ENCODE measurements around the gene TEX2.

Gene TEX2

GRCh38 chr17:64269687-64270649 lies 6.9 kb upstream of the TEX2 start:
- no peak for DNase-seq (ENCODE audit: extremely low read depth in 1 of 2, low read depth in 1 of 2)

DNA sequence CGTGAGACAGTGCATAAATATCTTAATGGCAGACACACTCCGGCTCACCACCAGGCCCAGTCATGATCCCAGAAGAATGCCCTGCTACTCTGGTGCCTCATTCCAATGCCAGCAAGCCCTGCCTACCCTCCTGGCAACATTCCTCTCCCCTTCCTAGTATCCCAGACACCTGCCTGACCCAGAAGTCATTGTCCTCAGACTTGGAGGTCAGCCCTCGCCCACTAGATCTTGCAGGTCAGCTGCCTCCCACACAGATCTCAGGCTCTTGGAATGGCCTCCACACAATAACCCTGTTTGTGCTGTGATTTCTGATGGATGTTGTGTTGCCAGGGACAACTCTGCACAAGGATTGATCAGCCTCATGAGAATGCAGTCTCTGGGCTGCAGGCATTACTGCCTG lies 1.8 kb upstream of the TEX2 start:
- no peak for DNase-seq (ENCODE audit: extremely low read depth in 1 of 2, low read depth in 1 of 2)

DNA sequence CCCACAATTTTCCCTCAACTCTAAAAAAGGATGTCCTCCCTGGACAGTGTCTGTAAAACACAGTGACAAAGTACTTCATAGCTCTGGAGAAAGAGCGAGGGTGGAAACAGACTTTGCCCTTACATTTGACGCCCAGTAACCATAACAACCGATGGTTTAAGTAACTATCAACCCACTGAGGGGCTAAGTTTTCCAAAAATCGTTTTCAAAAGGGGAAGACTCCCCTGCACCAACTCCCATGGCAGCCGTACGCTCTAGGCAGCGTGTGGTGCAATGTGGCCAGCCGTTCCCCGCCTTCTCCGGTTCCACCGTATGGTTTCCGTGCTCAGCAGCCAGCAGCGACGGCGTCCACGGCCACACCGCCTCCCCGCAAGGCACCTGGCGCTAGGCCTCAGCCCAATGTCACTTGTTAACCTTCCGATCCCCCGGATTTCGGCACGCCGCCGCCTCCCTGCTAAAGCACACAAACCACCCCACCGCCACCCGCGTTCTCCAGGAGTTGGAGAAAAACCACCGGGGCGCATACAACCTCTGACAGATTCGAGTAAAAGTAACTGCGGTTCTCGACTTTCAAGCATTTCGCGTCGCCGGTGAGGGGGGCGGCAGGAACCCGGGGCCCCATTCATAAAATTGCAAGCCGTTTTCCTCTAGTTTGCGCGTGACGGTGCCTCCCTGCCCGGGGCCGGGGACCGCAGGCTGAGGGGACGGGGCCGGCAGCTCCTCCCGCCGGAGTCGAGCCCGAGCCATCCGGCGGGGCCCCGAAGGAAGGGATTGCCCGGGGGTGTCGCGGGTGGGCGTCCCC lies 661 bp downstream of the TEX2 start:
- peak; percentile 13 to 37 for DNase-seq (ENCODE audit: extremely low read depth in 1 of 2, low read depth in 1 of 2)

DNA sequence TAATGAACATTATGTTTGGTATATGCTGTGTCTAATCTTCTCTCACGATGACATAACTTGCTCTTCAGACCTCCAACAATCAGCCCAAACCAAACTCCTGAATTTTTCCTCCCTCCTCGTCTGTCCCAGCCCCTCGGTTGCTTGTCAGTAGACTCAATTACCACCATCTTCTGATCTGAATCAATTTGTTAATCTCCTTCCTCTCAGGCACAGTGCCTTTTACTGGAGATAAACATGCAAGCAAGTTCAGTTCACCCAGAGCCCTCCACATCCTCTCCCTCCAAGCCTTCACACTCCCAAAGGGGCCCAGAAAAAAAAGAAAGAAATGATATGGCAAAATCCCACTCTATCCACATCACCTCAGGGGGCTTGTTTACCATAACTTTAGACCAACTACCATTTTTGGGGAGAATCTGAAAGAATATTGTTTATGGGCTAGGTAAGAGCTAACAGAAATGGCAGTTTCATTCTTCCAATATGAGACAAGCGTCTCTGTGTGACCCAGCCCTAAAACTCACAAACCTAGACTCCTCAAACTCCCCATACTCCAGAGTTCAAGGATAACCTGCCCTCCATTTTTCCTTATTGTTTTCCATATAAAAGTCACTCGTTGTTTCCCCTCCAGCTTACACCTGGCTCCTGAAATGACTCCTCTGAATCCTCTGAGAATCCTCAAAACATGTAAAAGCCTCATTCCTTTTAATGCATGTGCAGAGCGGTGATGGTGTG lies 1.5 kb downstream of the TEX2 start:
- DNase-seq (ENCODE audit: extremely low read depth in 1 of 2, low read depth in 1 of 2) = no peak

DNA sequence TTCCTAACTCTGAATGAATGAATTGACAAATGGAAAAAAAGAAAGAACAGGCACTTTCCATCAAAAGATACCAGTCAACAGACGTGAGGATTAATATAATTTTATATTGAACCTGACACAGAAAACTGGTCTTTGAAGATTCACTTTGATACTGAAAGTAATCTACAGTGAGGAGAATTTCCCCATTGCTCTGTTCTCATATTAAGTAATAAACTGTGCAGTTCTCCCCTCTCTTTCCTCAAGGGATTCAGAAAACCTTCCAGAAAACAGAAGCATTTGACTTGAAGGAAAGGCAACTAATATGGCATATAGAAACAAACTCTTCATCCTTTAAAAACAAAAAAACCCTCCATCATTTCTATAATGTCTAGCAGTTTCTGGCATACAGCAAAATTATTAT lies 2.2 kb downstream of the TEX2 start:
- no peak for DNase-seq (ENCODE audit: extremely low read depth in 1 of 2, low read depth in 1 of 2)

- DNase-seq (ENCODE audit: extremely low read depth in 1 of 2, low read depth in 1 of 2) = no peak
Observed at GRCh38 chr17:64259922-64260321, 3.1 kb downstream of the TEX2 start.

- no peak for DNase-seq (ENCODE audit: extremely low read depth in 1 of 2, low read depth in 1 of 2)
Observed at GRCh38 chr17:64259426-64259825, 3.6 kb downstream of the TEX2 start.

- DNase-seq (ENCODE audit: extremely low read depth in 1 of 2, low read depth in 1 of 2) = no peak
Observed at GRCh38 chr17:64256913-64257807, 5.9 kb downstream of the TEX2 start.

DNA sequence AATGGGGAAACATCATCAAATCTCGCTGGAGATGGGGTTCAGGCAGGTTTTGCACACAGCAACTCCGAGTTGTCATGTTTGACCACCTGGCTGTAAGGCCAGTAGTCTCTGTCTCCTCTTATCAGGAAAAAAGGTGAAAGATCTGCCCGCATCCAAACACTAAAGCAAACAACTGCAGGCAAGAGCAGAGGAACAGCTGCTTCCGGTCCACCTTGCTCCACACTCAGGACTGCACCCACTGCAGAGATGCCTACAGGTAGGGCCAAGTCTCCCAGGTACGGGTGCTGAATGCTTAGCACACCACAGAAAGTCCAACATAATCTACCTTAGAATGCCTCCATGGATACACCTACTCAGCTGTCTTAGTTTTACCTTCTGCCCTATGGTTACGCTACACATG lies 7.3 kb downstream of the TEX2 start:
- DNase-seq (ENCODE audit: extremely low read depth in 1 of 2, low read depth in 1 of 2) = no peak

GRCh38 chr17:64254755-64255154 lies 8.3 kb downstream of the TEX2 start:
- no peak for DNase-seq (ENCODE audit: extremely low read depth in 1 of 2, low read depth in 1 of 2)

- DNase-seq (ENCODE audit: extremely low read depth in 1 of 2, low read depth in 1 of 2) = no peak
Observed at GRCh38 chr17:64253470-64253869, 9.6 kb downstream of the TEX2 start.

- DNase-seq (ENCODE audit: extremely low read depth in 1 of 2, low read depth in 1 of 2) = no peak
Observed at GRCh38 chr17:64252831-64253230, 10.2 kb downstream of the TEX2 start.

DNA sequence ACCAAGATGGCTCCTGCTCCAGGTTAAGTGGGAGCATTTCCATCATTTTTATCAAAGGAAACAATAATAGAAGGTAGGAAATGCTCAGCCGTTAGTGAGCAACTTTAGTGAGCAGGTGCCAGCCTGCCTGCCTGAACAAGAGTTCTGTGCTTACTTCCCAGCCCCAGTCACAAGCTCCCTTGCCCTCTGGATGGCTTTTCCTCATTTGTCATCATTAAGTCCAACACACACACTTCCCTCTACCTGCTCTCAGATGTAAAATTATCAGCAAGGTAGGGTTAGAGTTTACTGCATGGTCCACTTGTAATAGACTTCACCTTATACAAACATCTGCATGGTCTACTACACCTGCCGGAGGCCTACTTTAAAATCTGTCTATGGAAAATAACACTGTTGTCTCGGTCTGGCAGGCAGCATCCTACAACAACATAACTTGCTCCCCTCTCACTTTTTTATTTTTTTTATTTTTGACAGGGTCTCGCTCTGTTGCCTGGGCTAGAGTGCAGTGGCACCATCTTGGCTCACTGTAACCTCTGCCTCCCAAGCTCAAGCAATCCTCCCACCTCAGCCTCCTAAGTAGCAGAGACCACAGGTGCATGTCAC lies 12.7 kb downstream of the TEX2 start:
- no peak for DNase-seq (ENCODE audit: extremely low read depth in 1 of 2, low read depth in 1 of 2)

GRCh38 chr17:64247836-64248235 lies 15.2 kb downstream of the TEX2 start:
- no peak for DNase-seq (ENCODE audit: extremely low read depth in 1 of 2, low read depth in 1 of 2)

DNA sequence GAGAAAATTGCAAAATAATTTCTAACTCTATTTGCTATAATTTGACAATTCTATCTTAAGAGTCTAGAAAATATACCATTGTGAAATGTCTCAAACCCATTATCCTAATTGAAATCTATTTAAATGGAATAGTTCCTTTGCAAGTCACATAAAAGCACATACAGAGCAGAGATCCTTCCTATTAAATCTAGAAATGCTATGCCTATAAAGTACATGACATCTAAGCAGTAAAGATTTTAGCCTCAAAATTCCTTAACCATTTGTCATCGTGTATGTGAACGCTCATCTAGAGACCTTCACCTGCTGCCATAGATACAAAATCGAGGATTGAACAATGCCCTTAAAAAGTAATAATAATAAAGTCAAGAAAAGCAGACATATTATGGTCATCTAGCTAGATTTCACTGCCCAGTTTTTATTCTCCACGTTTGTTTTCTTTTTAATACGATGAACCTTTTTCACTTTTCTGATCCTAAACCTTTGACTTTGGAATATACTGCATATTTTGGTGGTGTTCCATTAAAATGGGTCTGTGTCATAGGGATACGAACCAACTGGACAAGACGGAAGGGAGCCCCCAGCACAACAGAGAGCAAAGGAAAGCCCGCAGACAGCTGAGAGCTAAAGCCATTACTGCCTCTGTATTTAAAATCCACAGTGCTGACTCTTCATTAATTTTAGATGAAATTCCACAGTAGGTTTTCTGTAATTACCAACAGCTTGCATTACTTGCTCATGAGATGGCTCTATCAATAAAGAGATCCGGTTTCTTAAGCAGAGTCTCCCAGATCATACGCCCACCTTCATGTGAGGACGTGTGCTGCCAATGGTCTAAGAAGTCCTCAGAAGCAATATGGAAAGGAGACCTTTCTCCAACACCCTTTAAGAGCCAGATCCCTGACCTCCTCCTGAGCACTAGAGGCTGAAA lies 17.6 kb downstream of the TEX2 start:
- DNase-seq (ENCODE audit: extremely low read depth in 1 of 2, low read depth in 1 of 2) = no peak

GRCh38 chr17:64244165-64244564 lies 18.9 kb downstream of the TEX2 start:
- no peak for DNase-seq (ENCODE audit: extremely low read depth in 1 of 2, low read depth in 1 of 2)

- DNase-seq (ENCODE audit: extremely low read depth in 1 of 2, low read depth in 1 of 2) = no peak
Observed at GRCh38 chr17:64243340-64243739, 19.7 kb downstream of the TEX2 start.

DNA sequence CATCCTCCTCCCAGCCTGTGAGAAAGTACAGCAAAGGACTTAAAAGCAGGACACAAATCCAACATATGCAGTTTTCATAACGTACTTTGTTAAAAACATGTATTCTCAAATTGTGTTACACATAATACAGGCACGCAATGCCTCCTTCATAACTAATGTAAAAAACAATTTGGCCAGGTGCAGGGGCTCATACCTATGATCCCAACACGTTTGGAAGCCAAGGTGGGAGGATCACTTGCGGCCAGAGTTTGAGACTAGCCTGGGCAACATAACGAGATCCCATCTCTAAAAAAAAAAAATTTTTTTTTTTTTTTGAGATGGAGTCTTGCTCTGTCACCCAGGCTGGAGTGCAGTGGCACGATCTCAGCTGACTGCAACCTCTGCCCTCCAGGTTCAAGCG lies 20.4 kb downstream of the TEX2 start:
- DNase-seq (ENCODE audit: extremely low read depth in 1 of 2, low read depth in 1 of 2) = no peak

All from stimulated activated CD8-positive, alpha-beta memory T cell treated with anti-CD3 and anti-CD28 coated beads, Interleukin-7, amount 100 ng/mL, for 48 hours (primary cell).